CD14-positive monocyte (primary cell): ENCODE data around the gene PGM2. TPM values are rescaled to one million over a fixed set of nuclear protein-coding genes. Genes with fewer than 3 reads are reported as not detected.

Source experiments
- DNase-seq, 3 donors: peaks; one replicate each; pipeline ENCODE4 v3.0.0-alpha.2; 2011 to 2022
- H2AFZ ChIP-seq: 2 replicates; pipeline ENCODE4 v1.6.0; 2012; ENCODE audit warnings: mild to moderate bottlenecking, low read depth, low read length, inconsistent platforms; ENCODE audit not compliant: insufficient read depth, poor library complexity, severe bottlenecking
- H3K27ac ChIP-seq, 2 donors: 1 replicate in 1 of 2; 2 replicates in 1 of 2; pipeline ENCODE4 v1.5.1; 2012 to 2013; ENCODE audit warnings: low read length in 2 of 2, control low read depth in 1 of 2, inconsistent platforms in 1 of 2, low read depth in 1 of 2, mild to moderate bottlenecking in 1 of 2
- H3K27me3 ChIP-seq, 2 donors: one replicate each; pipeline versions ENCODE4 v1.6.0 to v1.6.1; 2011 to 2013; ENCODE audit warnings: low read length in 2 of 2; ENCODE audit not compliant: control insufficient read depth in 2 of 2, insufficient read depth in 2 of 2
- H3K36me3 ChIP-seq, 2 donors: replicated peaks in 1 of 2; 1 replicate in 1 of 2; 2 replicates in 1 of 2; pipeline versions ENCODE4 v1.5.1 to v1.6.1; 2012 to 2013; ENCODE audit warnings: low read length in 2 of 2, control low read depth in 1 of 2, inconsistent platforms in 1 of 2, mild to moderate bottlenecking in 1 of 2; ENCODE audit not compliant: insufficient read depth in 2 of 2, control insufficient read depth in 1 of 2
- H3K4me1 ChIP-seq, 2 donors: 1 replicate in 1 of 2; 2 replicates in 1 of 2; pipeline versions ENCODE4 v1.5.1 to v1.6.1; 2012 to 2013; ENCODE audit warnings: low read length in 2 of 2, control low read depth in 1 of 2, inconsistent platforms in 1 of 2, mild to moderate bottlenecking in 1 of 2, moderate library complexity in 1 of 2; ENCODE audit not compliant: insufficient read depth in 2 of 2, control insufficient read depth in 1 of 2
- H3K4me2 ChIP-seq: replicated peaks from 2 replicates; pipeline ENCODE3; 2012; ENCODE audit warnings: low read length, moderate library complexity, mild to moderate bottlenecking; ENCODE audit not compliant: poor library complexity, severe bottlenecking; ENCODE audit errors: extremely low read depth
- H3K4me3 ChIP-seq, 3 experiments: fragments of 200-600 bp in 1 of 3; sonication (generic) in 1 of 3; replicated peaks in 1 of 3; 1 replicate in 2 of 3; 2 replicates in 1 of 3; pipeline ENCODE4 v1.5.1; 2011 to 2013; ENCODE audit warnings: low read length in 3 of 3, mild to moderate bottlenecking in 3 of 3, control low read depth in 2 of 3, low read depth in 2 of 3, inconsistent platforms in 1 of 3, moderate library complexity in 1 of 3
- H3K79me2 ChIP-seq: 2 replicates; pipeline ENCODE4 v1.6.0; 2012; ENCODE audit warnings: mild to moderate bottlenecking, control low read depth, inconsistent platforms, low read length, moderate library complexity; ENCODE audit not compliant: insufficient read depth
- H3K9ac ChIP-seq: 2 replicates; pipeline ENCODE4 v1.6.0; 2017; ENCODE audit warnings: low read length, mild to moderate bottlenecking; ENCODE audit not compliant: insufficient read depth, poor library complexity, severe bottlenecking
- H3K9me3 ChIP-seq, 2 donors: replicated peaks in 1 of 2; 1 replicate in 1 of 2; 2 replicates in 1 of 2; pipeline versions ENCODE4 v1.5.1 to v1.6.1; 2012 to 2013; ENCODE audit warnings: low read length in 2 of 2, control low read depth in 1 of 2; ENCODE audit not compliant: control insufficient read depth in 1 of 2, insufficient read depth in 1 of 2
- H4K20me1 ChIP-seq: 2 replicates; pipeline ENCODE4 v1.6.0; 2012; ENCODE audit warnings: mild to moderate bottlenecking, low read length, control low read depth, moderate library complexity; ENCODE audit not compliant: insufficient read depth
- H3K27ac Mint-ChIP-seq, 7 donors: one replicate each; pipeline ENCODE4 v1.8.0; 2020; ENCODE audit warnings: mild to moderate bottlenecking in 7 of 7, mixed read lengths in 7 of 7, moderate library complexity in 6 of 7, inconsistent platforms in 2 of 7
- H3K27me3 Mint-ChIP-seq, 3 donors: one replicate each; pipeline ENCODE4 v1.8.0; 2021 to 2022; ENCODE audit warnings: low read depth in 3 of 3, mild to moderate bottlenecking in 3 of 3, mixed read lengths in 3 of 3, moderate library complexity in 3 of 3, inconsistent platforms in 1 of 3
- H3K36me3 Mint-ChIP-seq, 2 donors: one replicate each; pipeline ENCODE4 v1.8.0; 2020; ENCODE audit warnings: mixed read lengths in 2 of 2, inconsistent platforms in 1 of 2, mild to moderate bottlenecking in 1 of 2
- H3K4me1 Mint-ChIP-seq: one replicate; pipeline ENCODE4 v1.8.0; 2020; ENCODE audit warnings: mild to moderate bottlenecking, mixed read lengths
- H3K4me3 Mint-ChIP-seq, 2 donors: one replicate each; pipeline ENCODE4 v1.8.0; 2020; ENCODE audit warnings: mild to moderate bottlenecking in 2 of 2, mixed read lengths in 2 of 2, moderate library complexity in 1 of 2
- H3K9me3 Mint-ChIP-seq, 7 donors: one replicate each; pipeline ENCODE4 v1.8.0; 2020 to 2022; ENCODE audit warnings: mixed read lengths in 7 of 7, mild to moderate bottlenecking in 6 of 7, moderate library complexity in 6 of 7, inconsistent platforms in 2 of 7
- CTCF ChIP-seq: fragments of 200-600 bp; IDR thresholded peaks from one replicate; pipeline ENCODE4 v1.8.0; 2022; ENCODE audit warnings: antibody characterized with exemption, mild to moderate bottlenecking
- WGBS: methylation state at CpG from one replicate; pipeline ENCODE4 v1.1.5; 2013; ENCODE audit warnings: missing lambda C conversion rate; ENCODE audit not compliant: insufficient coverage; 5-methylcytosine and 5-hydroxymethylcytosine counted together
- intact Hi-C, 2 donors: fragments of 100-400 bp; cut with micrococcal nuclease; formaldehyde crosslinking; loops; one replicate each; pipeline versions ENCODE4 v1.15.0 to v1.15.1; 2023
- polyA plus RNA-seq, 3 donors: library from polyadenylated mRNA; depleted of rRNA in 1 of 3; unstranded in 2 of 3; stranded (reverse) in 1 of 3; fragments of 300-500 nt in 2 of 3; fragments of >200 nt in 1 of 3; fragmentation: Illumina TruSeq in 2 of 3; gene quantifications; 1 replicate in 2 of 3; 2 replicates in 1 of 3; pipeline ENCODE4 v1.2.3, GENCODE V29; 2012 to 2021

PGM2 gene
- polyA plus RNA-seq, 3 donors, result 17.8 to 48.6 (median 46.2) TPM

DNA sequence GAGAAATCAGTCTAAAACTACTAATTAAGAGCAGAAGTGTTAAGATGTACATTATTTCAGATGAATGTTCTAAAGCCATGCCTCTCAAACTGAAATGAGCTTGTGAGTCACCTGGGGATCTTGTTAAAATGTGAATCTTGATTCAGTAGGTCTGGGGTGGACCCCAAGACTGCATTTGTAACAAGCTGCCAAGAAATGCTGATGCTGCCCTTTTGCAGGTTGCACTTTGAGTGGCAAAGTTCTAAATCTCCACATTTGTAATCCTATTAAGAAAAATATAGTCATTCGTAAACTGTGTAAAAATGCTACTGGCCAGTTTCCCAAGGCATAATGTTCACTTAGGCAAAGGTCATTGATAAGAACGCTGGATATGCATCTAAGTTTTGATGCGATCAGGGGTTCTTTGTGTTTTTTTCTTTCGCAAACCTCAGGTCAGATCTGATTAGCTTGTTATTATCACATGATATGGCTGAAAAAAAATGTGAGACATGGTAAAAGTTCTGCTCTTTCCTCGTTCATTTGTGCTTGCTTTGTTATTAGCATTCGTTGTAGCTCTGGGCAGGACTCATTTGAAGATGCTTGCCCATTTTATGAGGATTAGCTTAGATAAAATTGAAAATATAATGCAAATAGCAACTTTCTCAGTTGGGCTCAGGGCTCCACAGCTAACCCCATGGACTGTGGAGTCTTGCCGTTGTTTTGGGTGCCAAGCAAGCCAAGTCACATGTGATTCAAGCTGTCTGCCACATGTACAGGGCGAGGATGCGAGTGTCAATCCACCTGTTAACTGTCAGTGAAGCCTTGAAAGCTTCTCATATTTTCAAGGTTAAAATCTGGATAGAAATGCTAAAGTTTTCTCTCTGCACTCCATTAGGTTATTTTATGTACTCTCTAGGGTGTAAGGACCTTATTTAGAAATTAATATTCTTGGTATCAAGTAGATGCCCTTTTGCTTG lies 76.5 kb downstream of the PGM2 start:
- Mint-ChIP-seq H3K4me1 (peaks cover 32% of the 10 kb centered on the region), H3K36me3 (peaks cover 55 to 65% of the 10 kb centered on the region in 2 donors), H3K27ac (peak overlapping the region in 1 of 7 donors; percentile 18), H3K9me3 (peaks cover 0 to 5% (median 0%) of the 10 kb centered on the region in 7 donors), H3K27me3 (peaks cover 0 to 2% (median 0%) of the 10 kb centered on the region in 3 donors), H3K4me3 (no peak overlapping the region)
- Histone ChIP-seq H3K36me3 (peaks cover 20 to 67% of the 10 kb centered on the region in 2 donors), H3K27ac (no peak overlapping the region), H3K4me1 (peaks cover 4 to 6% of the 10 kb centered on the region in 2 donors), H3K9me3 (no peaks in the 10 kb centered on the region), H2AFZ (no peak overlapping the region), H3K9ac (no peak overlapping the region), H3K4me2 (no peak overlapping the region), H3K4me3 (no peak overlapping the region), H4K20me1 (peaks cover 99% of the 10 kb centered on the region), H3K79me2 (peaks cover 95% of the 10 kb centered on the region), H3K27me3 (no peaks in the 10 kb centered on the region)
- intact Hi-C loops, result no loop called here
- no peak for TF ChIP-seq CTCF
- no peak for DNase-seq
- 93% methylated on average over 4 of the region's 9 CpGs for WGBS

- peaks cover 0 to 2% (median 0%) of the 10 kb centered on the region in 3 donors for H3K27me3 Mint-ChIP-seq
- H3K27ac Mint-ChIP-seq, result no peak overlapping the region
- no peak overlapping the region for H2AFZ ChIP-seq
- H3K4me3 Mint-ChIP-seq, result no peak overlapping the region
- no peaks in the 10 kb centered on the region for H3K27me3 ChIP-seq
- peaks cover 12 to 13% of the 10 kb centered on the region in 2 donors for H3K4me1 ChIP-seq
- peaks cover 55 to 59% of the 10 kb centered on the region in 2 donors for H3K36me3 Mint-ChIP-seq
- peaks cover 93% of the 10 kb centered on the region for H3K79me2 ChIP-seq
- WGBS, result no CpG with 5 or more reads among the region's 3 CpGs
- no peak overlapping the region for H3K4me3 ChIP-seq
- intact Hi-C loops, result no loop called here
- peaks cover 99% of the 10 kb centered on the region for H4K20me1 ChIP-seq
- no peak overlapping the region for H3K27ac ChIP-seq
- no peaks in the 10 kb centered on the region for H3K9me3 ChIP-seq
- peaks cover 38% of the 10 kb centered on the region for H3K4me1 Mint-ChIP-seq
- no peak overlapping the region for H3K4me2 ChIP-seq
- no peak for TF ChIP-seq CTCF
- peaks cover 18 to 68% of the 10 kb centered on the region in 2 donors for H3K36me3 ChIP-seq
- peaks cover 0 to 4% (median 0%) of the 10 kb centered on the region in 7 donors for H3K9me3 Mint-ChIP-seq
- DNase-seq, result no peak
- H3K9ac ChIP-seq, result no peak overlapping the region
These were observed 77.4 kb downstream of the PGM2 start for GRCh38 chr4:37903901-37904300.
